SJCRH30 (cell line): ENCODE measurements around the gene EMC10. TPM values are rescaled to one million over a fixed set of nuclear protein-coding genes. Genes with fewer than 3 reads are reported as not detected.
"Not testable (repeated sequence)": the region's sequence is repeated elsewhere in the genome, so short reads cannot be mapped to it uniquely, and the experiment has no call there.

Experiments used
- DNase-seq, 2 experiments: peaks; one replicate each; pipeline ENCODE4 v3.0.0-alpha.2; 2015 to 2020
- H3K27ac ChIP-seq: fragments of 250-450 bp; sonication (Bioruptor Pico); 2 replicates; pipeline ENCODE4 v1.5.1; 2020; ENCODE audit warnings: mild to moderate bottlenecking, moderate library complexity
- H3K27me3 ChIP-seq: fragments of 250-450 bp; sonication (Bioruptor Pico); 2 replicates; pipeline ENCODE4 v1.5.1; 2020; ENCODE audit warnings: mild to moderate bottlenecking, moderate library complexity
- H3K36me3 ChIP-seq: fragments of 250-450 bp; sonication (Bioruptor Pico); 2 replicates; pipeline ENCODE4 v1.5.1; 2020; ENCODE audit warnings: mild to moderate bottlenecking, moderate library complexity
- H3K4me1 ChIP-seq: fragments of 250-450 bp; sonication (Bioruptor Pico); 2 replicates; pipeline ENCODE4 v1.5.1; 2020; ENCODE audit warnings: mild to moderate bottlenecking, moderate library complexity
- H3K4me3 ChIP-seq: fragments of 250-450 bp; sonication (Bioruptor Pico); 2 replicates; pipeline ENCODE4 v1.5.1; 2020; ENCODE audit warnings: mild to moderate bottlenecking, moderate library complexity
- H3K9me3 ChIP-seq: fragments of 250-450 bp; sonication (Bioruptor Pico); replicated peaks from 2 replicates; pipeline ENCODE4 v1.5.1; 2020; ENCODE audit warnings: mild to moderate bottlenecking, moderate library complexity
- total RNA-seq: library from RNA; depleted of rRNA; stranded (reverse); fragments of >200 nt; shearing (Covaris generic); gene quantifications from 2 replicates; pipeline ENCODE4 v1.2.3, GENCODE V29; 2014

EMC10 gene
- total RNA-seq, 1 experiment from 2014 or later: 52.7 TPM

DNA sequence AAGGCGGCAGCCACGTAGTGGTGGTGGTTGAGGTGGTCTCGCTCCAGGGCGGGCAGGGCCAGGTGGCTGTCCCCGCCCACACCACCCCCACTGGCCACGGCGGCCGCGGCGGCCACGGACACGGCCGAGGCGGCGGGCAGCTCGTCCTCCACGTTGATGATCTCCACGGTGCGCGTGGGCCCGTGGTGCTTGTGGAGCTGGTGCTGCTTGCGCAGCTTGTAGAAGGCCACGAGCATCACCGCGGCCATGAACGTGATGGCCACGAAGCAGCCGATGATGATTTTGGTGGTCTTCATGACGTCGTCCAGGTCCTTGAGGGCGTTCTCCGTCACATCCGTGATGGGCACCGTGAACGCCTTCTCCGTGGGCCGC is 41.4 kb downstream of the EMC10 start:
- no peak for DNase-seq

DNA sequence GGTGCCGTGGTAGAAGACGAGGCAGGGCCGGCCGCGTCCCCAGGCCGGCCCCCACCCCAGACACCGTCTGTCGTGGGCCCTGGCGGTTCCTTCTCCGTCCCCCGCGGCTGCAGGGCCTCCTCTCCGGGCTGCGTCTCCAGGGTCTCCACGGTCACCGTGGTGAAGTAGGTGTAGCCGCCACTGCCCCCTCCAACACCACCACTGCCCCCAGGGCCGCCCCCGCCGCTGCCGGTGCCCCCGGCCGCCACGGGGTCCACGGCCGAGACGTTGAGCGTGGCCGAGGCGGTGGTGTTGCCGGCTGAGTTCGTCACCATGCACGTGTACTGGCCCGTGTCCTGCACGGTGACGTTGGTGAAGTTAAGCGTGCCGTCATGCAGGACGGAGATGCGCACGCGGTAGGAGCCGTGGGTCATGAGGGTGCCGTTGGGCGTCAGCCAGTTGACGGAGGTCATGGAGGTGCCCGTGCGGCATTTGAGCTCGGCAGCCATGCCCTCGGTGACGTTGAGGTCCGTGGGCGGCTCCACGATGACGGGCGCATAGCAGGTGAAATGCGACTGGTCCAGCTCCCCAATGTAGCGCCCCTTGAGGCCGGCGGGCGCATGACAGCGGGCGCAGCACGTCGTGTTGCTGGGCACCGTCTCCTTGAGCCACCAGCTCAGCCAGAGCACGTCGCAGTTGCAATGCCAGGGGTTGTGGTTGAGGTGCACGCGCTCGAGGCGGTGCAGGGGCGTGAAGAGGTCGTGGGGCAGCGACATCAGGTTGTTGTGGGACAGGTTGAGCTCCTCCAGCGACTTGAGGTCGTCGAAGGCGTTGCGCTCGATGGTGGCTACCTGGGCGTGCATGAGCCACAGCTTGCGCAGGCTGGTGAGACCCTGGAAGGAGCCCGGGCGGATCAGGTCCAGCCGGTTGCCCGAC is 42.0 kb downstream of the EMC10 start:
- no peaks in the 10 kb centered on the region for H3K9me3 ChIP-seq
- no peak overlapping the region for H3K4me3 ChIP-seq
- H3K27me3 ChIP-seq: peaks cover 6% of the 10 kb centered on the region; the same call in 1 of the 2 replicates
- H3K36me3 ChIP-seq: no peaks in the 10 kb centered on the region
- DNase-seq: no peak
- no peaks in the 10 kb centered on the region for H3K4me1 ChIP-seq
- H3K27ac ChIP-seq: no peak overlapping the region

More for the DNA sequence above, 41.4 kb downstream of the EMC10 start:
- H3K4me1 ChIP-seq: no peaks in the 10 kb centered on the region
- H3K9me3 ChIP-seq: no peaks in the 10 kb centered on the region
- no peak overlapping the region for H3K4me3 ChIP-seq
- no peaks in the 10 kb centered on the region for H3K36me3 ChIP-seq
- H3K27me3 ChIP-seq: peaks cover 6% of the 10 kb centered on the region; the same call in 1 of the 2 replicates
- no peak overlapping the region for H3K27ac ChIP-seq

DNA sequence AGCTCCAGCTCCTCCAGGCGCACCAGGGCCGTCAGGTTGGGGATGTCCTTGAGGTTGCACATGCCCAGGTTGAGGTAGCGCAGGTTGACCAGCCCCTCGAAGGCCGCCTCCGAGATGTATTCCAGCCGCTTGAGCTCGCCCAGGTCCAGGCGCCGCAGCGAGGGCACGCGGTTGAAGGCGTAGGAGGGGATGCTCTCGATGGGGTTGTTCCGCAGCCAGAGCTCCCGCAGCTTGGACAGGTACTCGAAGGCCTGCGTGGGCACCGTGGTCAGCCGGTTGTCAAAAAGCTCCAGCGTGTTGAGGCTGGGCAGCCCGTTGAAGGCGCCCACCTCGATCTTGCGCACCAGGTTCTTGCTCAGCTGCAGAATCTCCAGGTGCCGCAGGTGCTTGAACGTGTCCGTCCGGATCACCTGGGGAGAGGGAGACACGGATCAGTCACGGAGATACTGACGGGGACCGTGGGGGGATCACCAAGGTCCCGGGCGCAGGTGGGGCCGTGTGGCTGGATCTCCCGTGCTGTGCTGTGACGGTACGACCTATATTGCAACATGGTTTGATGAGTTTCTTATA is 42.8 kb downstream of the EMC10 start:
- no peaks in the 10 kb centered on the region for H3K36me3 ChIP-seq
- H3K27me3 ChIP-seq: peaks cover 6% of the 10 kb centered on the region; the same call in 1 of the 2 replicates
- DNase-seq: no peak
- H3K9me3 ChIP-seq: no peaks in the 10 kb centered on the region
- H3K4me1 ChIP-seq: no peaks in the 10 kb centered on the region
- H3K27ac ChIP-seq: no peak overlapping the region
- H3K4me3 ChIP-seq: no peak overlapping the region

DNA sequence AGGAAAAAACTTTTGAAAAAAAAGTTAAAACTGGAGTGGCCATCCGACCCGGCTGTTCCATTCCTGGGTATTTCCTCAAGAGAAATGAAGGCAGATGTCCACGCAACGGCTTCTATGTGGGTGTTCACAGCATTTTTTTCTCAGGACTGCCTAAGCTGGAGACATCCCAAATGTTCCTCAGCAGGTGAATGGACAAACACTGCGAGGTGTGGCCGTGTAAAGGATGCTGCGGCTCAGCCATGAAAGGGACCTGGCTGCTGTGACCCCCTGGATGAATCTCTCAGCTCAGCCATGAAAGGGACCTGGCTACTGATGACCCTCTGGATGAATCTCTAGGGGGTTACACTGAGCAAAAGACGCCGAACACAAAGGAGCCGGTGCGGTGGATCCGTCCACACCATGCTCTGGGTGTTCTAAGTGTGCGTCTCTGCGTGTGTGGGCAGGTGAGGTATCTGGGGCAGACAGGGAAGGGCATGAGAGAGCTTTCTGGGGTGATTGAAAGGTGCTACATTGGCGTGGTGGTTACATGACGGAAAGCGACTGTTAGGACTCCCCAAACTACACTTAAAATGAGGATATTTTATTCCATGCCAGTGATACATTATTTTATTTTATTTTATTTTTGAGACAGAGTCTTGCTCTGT is 44.6 kb downstream of the EMC10 start:
- H3K27ac ChIP-seq: no peak overlapping the region
- no peaks in the 10 kb centered on the region; the same call in 1 of the 2 replicates for H3K27me3 ChIP-seq
- H3K4me3 ChIP-seq: no peak overlapping the region
- no peaks in the 10 kb centered on the region for H3K36me3 ChIP-seq
- no peaks in the 10 kb centered on the region for H3K9me3 ChIP-seq
- H3K4me1 ChIP-seq: no peaks in the 10 kb centered on the region
- no peak for DNase-seq

DNA sequence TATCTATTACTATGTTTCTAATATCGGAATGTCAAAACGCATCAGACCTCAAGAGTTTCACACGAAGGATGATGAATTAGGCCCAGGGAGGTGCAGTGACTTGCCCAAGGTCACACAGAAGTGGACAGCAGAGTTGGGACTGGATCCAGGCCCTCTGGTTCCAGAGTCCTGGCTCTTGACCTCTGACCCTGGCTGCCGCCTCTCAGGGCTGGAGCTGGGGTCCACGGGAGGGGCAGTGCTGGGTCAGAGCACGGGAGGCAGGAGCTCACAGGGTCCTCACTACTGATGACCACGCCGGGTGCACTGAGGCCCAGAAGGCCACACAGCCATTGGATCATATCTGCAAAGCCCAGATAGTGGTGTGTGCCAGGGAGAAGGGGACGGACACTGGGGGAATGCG is 46.6 kb downstream of the EMC10 start:
- Histone ChIP-seq H3K27ac (no peak overlapping the region), H3K9me3 (no peaks in the 10 kb centered on the region), H3K27me3 (peaks cover 4% of the 10 kb centered on the region; the same call in 1 of the 2 replicates), H3K36me3 (no peaks in the 10 kb centered on the region), H3K4me1 (no peaks in the 10 kb centered on the region), H3K4me3 (no peak overlapping the region)
- no peak for DNase-seq

DNA sequence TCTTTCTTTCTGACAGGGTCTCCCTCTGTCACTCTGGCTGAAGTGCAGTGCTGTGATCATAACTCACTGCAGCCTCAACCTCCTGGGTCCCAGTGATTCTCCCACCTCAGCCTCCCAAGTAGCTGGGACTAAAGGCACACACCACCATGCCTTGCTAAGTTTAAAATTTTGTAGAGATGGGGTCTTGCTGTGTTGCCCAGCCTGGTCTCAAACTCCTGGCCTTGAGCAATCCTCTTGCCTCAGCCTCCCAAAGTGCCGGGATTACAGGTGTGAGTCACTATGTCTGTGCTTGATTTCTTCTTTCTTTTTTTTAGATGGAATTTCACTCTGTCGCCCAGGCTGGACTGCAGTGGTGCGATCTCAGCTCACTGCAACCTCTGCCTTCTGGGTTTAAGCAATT is 51.7 kb downstream of the EMC10 start:
- H3K9me3 ChIP-seq, DNase-seq, H3K27me3 ChIP-seq, H3K36me3 ChIP-seq, H3K27ac ChIP-seq, H3K4me3 ChIP-seq, H3K4me1 ChIP-seq: not testable (repeated sequence)

DNA sequence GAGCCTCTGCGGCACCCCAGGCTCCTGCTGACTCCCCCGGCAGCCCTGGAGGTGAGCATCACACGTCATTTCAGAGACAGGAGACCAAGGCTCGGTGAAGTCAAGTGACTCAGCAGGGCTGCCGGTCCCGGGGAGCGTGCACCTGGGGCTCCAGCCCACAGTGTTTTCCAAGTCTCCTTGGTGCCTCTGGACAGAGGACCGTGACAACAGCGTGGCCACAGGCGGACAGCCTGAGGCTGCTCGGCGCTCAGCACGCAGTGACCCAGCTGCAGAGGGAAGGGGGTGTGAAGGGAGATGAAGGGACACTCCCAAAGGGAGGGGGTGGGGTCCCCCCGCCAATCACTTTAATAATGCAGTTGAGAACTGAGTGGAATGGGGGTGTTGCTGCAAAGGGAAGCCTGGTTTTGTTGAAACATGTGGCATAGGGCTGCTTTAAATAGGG is 54.9 kb downstream of the EMC10 start:
- H3K9me3 ChIP-seq: peaks cover 8% of the 10 kb centered on the region; the same call in 1 of the 2 replicates
- H3K4me1 ChIP-seq: peaks cover 9% of the 10 kb centered on the region; the same call in 1 of the 2 replicates

DNA sequence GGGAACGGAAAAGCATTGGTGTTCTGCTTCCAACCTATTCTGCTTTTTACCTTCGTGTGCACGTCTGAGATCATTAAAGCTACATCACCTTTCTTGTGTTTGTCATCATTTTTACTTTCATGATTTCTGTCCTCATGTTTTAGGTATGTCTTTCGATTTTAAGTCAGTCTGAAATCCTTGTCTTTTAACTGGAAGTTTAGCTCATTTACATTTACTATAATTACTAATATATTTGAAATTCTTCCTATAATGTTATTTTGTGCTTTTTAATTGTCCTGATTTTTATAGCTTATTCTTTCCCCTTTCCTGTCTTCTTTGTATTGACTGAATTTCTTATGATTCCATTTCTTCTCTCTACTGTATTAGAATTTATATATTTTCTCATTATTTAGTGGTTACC is 56.6 kb downstream of the EMC10 start:
- no peak overlapping the region for H3K4me3 ChIP-seq
- H3K4me1 ChIP-seq: peaks cover 14% of the 10 kb centered on the region; the same call in 1 of the 2 replicates
- peaks cover 8% of the 10 kb centered on the region; the same call in 1 of the 2 replicates for H3K9me3 ChIP-seq
- H3K27ac ChIP-seq: no peak overlapping the region
- no peaks in the 10 kb centered on the region for H3K27me3 ChIP-seq
- H3K36me3 ChIP-seq: no peaks in the 10 kb centered on the region
- no peak for DNase-seq

More for the DNA sequence above, 54.9 kb downstream of the EMC10 start:
- H3K4me3 ChIP-seq: no peak overlapping the region
- H3K36me3 ChIP-seq: no peaks in the 10 kb centered on the region
- no peak overlapping the region for H3K27ac ChIP-seq
- no peak for DNase-seq
- H3K27me3 ChIP-seq: peaks cover 2% of the 10 kb centered on the region; the same call in 1 of the 2 replicates

DNA sequence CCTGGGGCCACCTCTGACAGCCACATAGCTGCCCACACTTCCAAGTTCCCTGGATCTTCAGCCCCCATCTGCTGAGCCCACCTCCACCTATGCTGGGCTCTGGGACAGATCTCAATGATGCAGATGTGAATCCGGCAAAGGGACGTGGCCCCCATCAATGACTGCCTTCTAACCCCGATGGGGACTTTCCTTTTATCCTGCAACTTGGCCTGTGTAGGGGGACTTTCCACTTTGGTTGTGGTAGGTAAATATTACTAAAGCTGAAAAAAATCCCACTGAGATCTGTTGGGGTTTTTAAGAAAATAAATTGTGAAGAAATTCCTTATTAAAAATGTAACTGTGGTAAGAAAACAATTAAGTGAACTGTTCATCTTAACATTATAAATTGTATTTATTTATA is 58.2 kb downstream of the EMC10 start:
- Histone ChIP-seq H3K4me3 (no peak overlapping the region), H3K27ac (no peak overlapping the region), H3K9me3 (peaks cover 8% of the 10 kb centered on the region; the same call in 1 of the 2 replicates), H3K36me3 (no peaks in the 10 kb centered on the region), H3K27me3 (no peaks in the 10 kb centered on the region), H3K4me1 (peaks cover 10% of the 10 kb centered on the region; the same call in 1 of the 2 replicates)
- DNase-seq: no peak

DNA sequence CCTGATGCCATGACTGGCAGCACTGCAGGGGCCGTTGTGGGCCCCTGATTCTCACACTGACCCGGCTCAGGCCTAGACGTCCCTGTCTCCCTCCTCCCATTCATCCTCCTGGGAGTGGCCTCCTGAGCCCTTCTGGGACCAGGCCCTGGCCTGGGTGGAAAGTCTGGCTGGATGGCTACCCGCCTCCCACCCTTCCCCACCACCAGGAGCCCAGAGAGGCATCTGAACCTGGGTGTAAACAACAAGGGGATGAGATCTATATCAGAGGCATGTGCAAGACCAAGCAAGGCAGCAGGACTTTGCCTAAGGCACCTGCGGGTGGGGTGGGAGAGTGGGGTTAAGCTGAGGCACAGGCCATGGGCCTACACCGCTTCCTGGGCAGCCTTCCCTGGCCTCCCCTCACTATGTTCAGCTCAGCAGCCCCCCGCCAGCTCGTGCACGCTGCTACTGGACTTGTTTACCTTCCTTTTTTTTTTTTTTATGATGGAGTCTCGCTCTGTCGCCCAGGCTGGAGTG is 59.4 kb downstream of the EMC10 start:
- Histone ChIP-seq H3K27me3 (no peaks in the 10 kb centered on the region), H3K27ac (no peak overlapping the region), H3K36me3 (no peaks in the 10 kb centered on the region), H3K9me3 (peaks cover 8% of the 10 kb centered on the region; the same call in 1 of the 2 replicates), H3K4me1 (peaks cover 5% of the 10 kb centered on the region; the same call in 1 of the 2 replicates), H3K4me3 (no peak overlapping the region)
- no peak for DNase-seq

DNA sequence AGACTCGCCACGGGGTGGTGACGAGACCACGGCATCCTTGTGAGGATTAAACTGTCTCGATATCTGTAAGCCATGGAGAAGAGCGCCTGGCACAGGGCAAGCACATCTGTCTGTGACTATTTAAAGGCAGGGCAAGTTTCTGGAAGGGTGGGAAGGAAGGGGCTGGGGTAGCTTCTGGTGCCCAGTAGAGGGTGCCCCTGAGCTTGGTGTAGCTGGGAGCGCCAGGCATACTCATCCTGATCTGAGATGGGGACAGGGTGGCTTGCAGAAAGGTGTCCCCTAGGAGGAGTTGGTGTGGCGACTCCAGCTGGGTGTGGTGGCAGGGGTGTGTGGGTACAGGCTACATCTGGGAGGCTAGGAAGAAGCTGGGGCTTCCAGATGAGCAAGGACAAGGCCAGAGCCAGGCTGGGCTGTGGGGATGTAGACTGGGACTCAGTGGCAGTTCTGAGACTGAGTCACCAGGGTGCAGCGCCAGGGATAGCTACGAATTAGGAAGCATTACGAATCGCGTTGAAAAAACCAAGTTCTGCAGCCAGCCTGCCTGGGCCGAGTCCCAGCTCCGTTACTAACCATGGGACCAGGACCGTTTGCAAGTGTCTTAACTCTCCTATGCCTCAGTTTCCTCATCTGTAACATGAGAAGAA is 60.5 kb downstream of the EMC10 start:
- Histone ChIP-seq H3K27ac (peak overlapping the region; percentile 12; the same call in 1 of the 2 replicates), H3K36me3 (no peaks in the 10 kb centered on the region), H3K27me3 (peaks cover 4% of the 10 kb centered on the region), H3K4me1 (peaks cover 5% of the 10 kb centered on the region; the same call in 1 of the 2 replicates), H3K9me3 (peaks cover 8% of the 10 kb centered on the region; the same call in 1 of the 2 replicates), H3K4me3 (no peak overlapping the region)
- no peak for DNase-seq

DNA sequence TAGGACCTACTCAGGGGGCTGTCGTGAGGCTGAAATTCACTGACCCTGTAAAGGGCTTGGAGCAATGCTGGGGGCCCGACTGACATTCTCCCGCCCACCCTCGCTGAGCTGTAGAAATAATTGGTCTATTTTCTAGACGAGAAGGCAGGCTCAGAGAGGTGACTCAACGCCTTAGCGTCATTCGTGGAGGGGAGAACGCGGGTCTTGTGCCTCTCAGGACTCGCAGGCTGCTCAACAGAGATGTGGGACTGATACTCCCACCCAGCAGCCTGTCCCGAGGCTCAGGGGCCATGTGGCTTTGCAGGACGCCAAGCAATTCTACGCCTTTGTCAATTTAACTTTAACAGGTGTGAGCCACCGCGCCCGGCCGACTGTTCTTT is 61.0 kb downstream of the EMC10 start:
- Histone ChIP-seq H3K27me3 (peaks cover 8% of the 10 kb centered on the region), H3K27ac (peak overlapping the region; percentile 12; the same call in 1 of the 2 replicates), H3K36me3 (no peaks in the 10 kb centered on the region), H3K9me3 (peaks cover 8% of the 10 kb centered on the region; the same call in 1 of the 2 replicates), H3K4me3 (no peak overlapping the region), H3K4me1 (peaks cover 5% of the 10 kb centered on the region; the same call in 1 of the 2 replicates)
- DNase-seq: peak in 1 of 2 experiments; percentile 71

DNA sequence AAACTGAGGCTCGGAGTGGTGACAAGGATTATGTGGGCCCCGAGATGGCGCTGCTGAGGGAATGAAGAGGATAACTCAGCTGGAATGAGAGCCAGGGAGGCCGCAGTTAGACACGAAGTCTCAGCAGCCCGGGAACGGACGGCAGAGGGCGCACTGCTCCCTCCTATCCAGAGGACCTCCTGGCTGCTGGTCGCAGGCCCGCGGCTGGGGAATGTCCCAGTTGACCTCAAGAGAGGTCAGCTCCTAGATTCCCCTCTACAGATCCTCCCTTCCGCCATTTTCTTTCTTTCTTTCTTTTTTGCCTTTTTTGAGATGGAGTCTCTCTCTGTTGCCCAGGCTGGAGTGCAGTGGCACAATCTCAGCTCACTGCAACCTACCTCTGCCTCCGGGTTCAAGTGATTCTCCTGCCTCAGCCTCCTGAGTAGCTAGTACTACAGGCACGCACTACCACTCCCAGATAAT is 61.5 kb downstream of the EMC10 start:
- Histone ChIP-seq H3K4me3 (no peak overlapping the region), H3K27me3 (peaks cover 8% of the 10 kb centered on the region), H3K27ac (no peak overlapping the region; the same call in 1 of the 2 replicates), H3K9me3 (peaks cover 6% of the 10 kb centered on the region; the same call in 1 of the 2 replicates), H3K4me1 (peaks cover 5% of the 10 kb centered on the region; the same call in 1 of the 2 replicates), H3K36me3 (no peaks in the 10 kb centered on the region)
- peak; percentile 93 to 96 for DNase-seq
